H1 (cell line): ENCODE results near the gene ACP6. TPM values are rescaled to one million over a fixed set of nuclear protein-coding genes. Genes with fewer than 3 reads are reported as not detected.

Experiments used
- CTCF ChIA-PET: fragments of 300-600 bp; sonication (Branson Sonifier 250); formaldehyde crosslinking; loops from one replicate; lab custom pipeline; 2021; ENCODE audit not compliant: partially characterized antibody; lab: Charles Lee
- POLR2A ChIA-PET: fragments of 300-600 bp; sonication (Branson Sonifier 250); formaldehyde crosslinking; loops from one replicate; lab custom pipeline; 2021; ENCODE audit warnings: inconsistent platforms; ENCODE audit not compliant: partially characterized antibody; lab: Charles Lee
- DNase-seq, 2 experiments: peaks; one replicate each; pipeline versions ENCODE4 v3.0.0 to v3.0.0-alpha.2; 2010 to 2022; ENCODE audit warnings: low spot score in 2 of 2, low read depth in 1 of 2, mixed read lengths in 1 of 2
- FAIRE-seq: peaks from 2 replicates; lab custom pipeline; 2011; peaks lifted over from hg19 to GRCh38; lab: Jason Lieb, UNC
- H2AFZ ChIP-seq: 2 replicates; pipeline ENCODE4 v1.8.1; 2012; ENCODE audit warnings: low read length, inconsistent platforms
- H2AK5ac ChIP-seq: 2 replicates; pipeline ENCODE4 v1.6.1; 2013; ENCODE audit warnings: low read depth, low read length
- H2BK120ac ChIP-seq: replicated peaks from 2 replicates; pipeline ENCODE3; 2013; ENCODE audit warnings: low read depth, low read length, inconsistent platforms
- H2BK12ac ChIP-seq: 2 replicates; pipeline ENCODE4 v1.6.1; 2013; ENCODE audit warnings: low read depth, low read length
- H2BK15ac ChIP-seq: 2 replicates; pipeline ENCODE4 v1.6.1; 2013; ENCODE audit warnings: low read length
- H2BK20ac ChIP-seq: 2 replicates; pipeline ENCODE4 v1.6.1; 2013; ENCODE audit warnings: low read length
- H2BK5ac ChIP-seq: 2 replicates; pipeline ENCODE4 v1.6.1; 2013; ENCODE audit warnings: low read depth, low read length
- H3K14ac ChIP-seq: 2 replicates; pipeline ENCODE4 v1.6.1; 2013; ENCODE audit warnings: inconsistent platforms; ENCODE audit not compliant: insufficient read length
- H3K18ac ChIP-seq: 2 replicates; pipeline ENCODE4 v1.6.1; 2013; ENCODE audit warnings: low read length; ENCODE audit errors: extremely low read depth
- H3K23ac ChIP-seq: 2 replicates; pipeline ENCODE4 v1.6.1; 2013; ENCODE audit warnings: inconsistent platforms; ENCODE audit not compliant: insufficient read length
- H3K23me2 ChIP-seq: 2 replicates; pipeline ENCODE4 v1.6.1; 2013; ENCODE audit warnings: low read depth, low read length
- H3K27ac ChIP-seq: 2 replicates; pipeline ENCODE4 v1.6.1; 2011; ENCODE audit warnings: low read depth, low read length, inconsistent platforms
- H3K27me3 ChIP-seq, 4 experiments: replicated peaks in 1 of 4; 1 replicate in 1 of 4; 2 replicates in 3 of 4; pipeline versions ENCODE4 v1.6.1 to v1.8.1; 2011 to 2013; ENCODE audit warnings: low read length in 3 of 4, mild to moderate bottlenecking in 3 of 4, inconsistent platforms in 2 of 4, mixed read lengths in 2 of 4, moderate library complexity in 1 of 4; ENCODE audit not compliant: control insufficient read depth in 3 of 4, insufficient read depth in 3 of 4; ENCODE audit errors: extremely low read depth in 1 of 4
- H3K36me3 ChIP-seq, 4 experiments: 2 replicates each; pipeline versions ENCODE4 v1.6.1 to v1.8.1; 2011 to 2013; ENCODE audit warnings: mild to moderate bottlenecking in 4 of 4, low read length in 3 of 4, moderate library complexity in 2 of 4, control low read depth in 1 of 4, inconsistent platforms in 1 of 4; ENCODE audit not compliant: insufficient read depth in 4 of 4, control insufficient read depth in 2 of 4
- H3K4ac ChIP-seq: replicated peaks from 2 replicates; pipeline ENCODE3; 2013; ENCODE audit warnings: low read length, low read depth, mixed read lengths, inconsistent platforms; ENCODE audit not compliant: insufficient read length
- H3K4me1 ChIP-seq, 4 experiments: replicated peaks in 1 of 4; 1 replicate in 1 of 4; 2 replicates in 3 of 4; pipeline versions ENCODE4 v1.6.1 to v1.8.1; 2011 to 2013; ENCODE audit warnings: low read length in 3 of 4, inconsistent platforms in 2 of 4, mixed read lengths in 1 of 4; ENCODE audit not compliant: insufficient read depth in 4 of 4, control insufficient read depth in 3 of 4
- H3K4me2 ChIP-seq, 2 experiments: 2 replicates each; pipeline versions ENCODE4 v1.6.1 to v1.8.1; 2011 to 2013; ENCODE audit warnings: low read depth in 2 of 2, low read length in 2 of 2, control low read depth in 1 of 2, inconsistent platforms in 1 of 2, mild to moderate bottlenecking in 1 of 2; ENCODE audit not compliant: insufficient read depth in 1 of 2
- H3K4me3 ChIP-seq, 4 experiments: fragments of 200-600, 300-600 bp in 1 of 4; sonication (generic), shearing (Covaris generic), sonication (Bioruptor Twin) in 1 of 4; 2 replicates each; pipeline versions ENCODE4 v1.5.1 to v1.8.1; 2011 to 2016; ENCODE audit warnings: low read length in 4 of 4, low read depth in 3 of 4, control low read depth in 2 of 4, inconsistent platforms in 2 of 4, mild to moderate bottlenecking in 2 of 4, mixed read lengths in 1 of 4, moderate library complexity in 1 of 4; ENCODE audit not compliant: insufficient read depth in 2 of 4; ENCODE audit errors: extremely low read depth in 1 of 4
- H3K56ac ChIP-seq: replicated peaks from 2 replicates; pipeline ENCODE3; 2013; ENCODE audit warnings: low read depth, mild to moderate bottlenecking, mixed read lengths, low read length, inconsistent platforms; ENCODE audit not compliant: insufficient read length
- H3K79me1 ChIP-seq: 2 replicates; pipeline ENCODE4 v1.6.1; 2013; ENCODE audit warnings: low read depth, low read length, control low read depth
- H3K79me2 ChIP-seq, 2 experiments: 2 replicates each; pipeline versions ENCODE4 v1.6.1 to v1.8.1; 2012 to 2013; ENCODE audit warnings: low read length in 2 of 2, mild to moderate bottlenecking in 2 of 2, inconsistent platforms in 1 of 2; ENCODE audit not compliant: insufficient read depth in 2 of 2, control insufficient read depth in 1 of 2
- H3K9ac ChIP-seq, 4 experiments: replicated peaks in 1 of 4; 1 replicate in 1 of 4; 2 replicates in 3 of 4; pipeline versions ENCODE4 v1.6.1 to v1.8.1; 2011 to 2013; ENCODE audit warnings: low read depth in 3 of 4, low read length in 3 of 4, control low read depth in 2 of 4, mild to moderate bottlenecking in 2 of 4, moderate library complexity in 2 of 4, inconsistent platforms in 1 of 4; ENCODE audit errors: extremely low read depth in 1 of 4
- H3K9me3 ChIP-seq, 2 experiments: 2 replicates each; pipeline versions ENCODE4 v1.6.1 to v1.8.1; 2012 to 2013; ENCODE audit warnings: mild to moderate bottlenecking in 2 of 2, moderate library complexity in 2 of 2, control low read depth in 1 of 2, inconsistent platforms in 1 of 2, low read depth in 1 of 2, low read length in 1 of 2, mixed read lengths in 1 of 2; ENCODE audit not compliant: insufficient read depth in 2 of 2
- H4K20me1 ChIP-seq, 2 experiments: replicated peaks in 1 of 2; 2 replicates each; pipeline versions ENCODE3 to v1.8.1; 2011 to 2013; ENCODE audit warnings: inconsistent platforms in 2 of 2, low read length in 2 of 2, mild to moderate bottlenecking in 1 of 2; ENCODE audit not compliant: insufficient read depth in 2 of 2, control insufficient read depth in 1 of 2
- H4K5ac ChIP-seq: 2 replicates; pipeline ENCODE4 v1.6.1; 2013; ENCODE audit warnings: low read length, low read depth, mixed read lengths, inconsistent platforms; ENCODE audit not compliant: insufficient read length
- H4K8ac ChIP-seq: 2 replicates; pipeline ENCODE4 v1.8.0; 2013; ENCODE audit warnings: mild to moderate bottlenecking, moderate library complexity, low read length, inconsistent platforms; ENCODE audit not compliant: insufficient read depth; ENCODE audit errors: extremely low read depth
- H4K91ac ChIP-seq: replicated peaks from 2 replicates; pipeline ENCODE3; 2013; ENCODE audit warnings: low read length, mixed read lengths, inconsistent platforms; ENCODE audit not compliant: insufficient read length
- CEBPB ChIP-seq: IDR thresholded peaks from 2 replicates; pipeline ENCODE4 v1.6.1; 2012; ENCODE audit warnings: low read depth, low read length
- NANOG ChIP-seq: IDR thresholded peaks from 2 replicates; pipeline ENCODE4 v1.6.1; 2011; ENCODE audit warnings: low read length, low read depth, mild to moderate bottlenecking, inconsistent platforms; ENCODE audit not compliant: insufficient read depth, poor library complexity, severe bottlenecking
- SIX5 ChIP-seq: IDR thresholded peaks from 2 replicates; pipeline ENCODE4 v1.6.1; 2011; ENCODE audit warnings: mild to moderate bottlenecking, low read depth, low read length
- WGBS, 2 experiments: shearing (Covaris generic) in 1 of 2; methylation state at CpG; one replicate each; pipeline versions ENCODE4 v1.1.6 to v1.1.7; 2013 to 2015; ENCODE audit warnings: low lambda C conversion rate in 2 of 2, mixed read lengths in 2 of 2, inconsistent platforms in 1 of 2, low coverage in 1 of 2, missing lambda C conversion rate in 1 of 2; ENCODE audit not compliant: insufficient replicate concordance in 2 of 2, insufficient coverage in 1 of 2, insufficient read length in 1 of 2; ENCODE audit errors: extremely low coverage in 1 of 2, missing lambda C conversion rate in 1 of 2; 5-methylcytosine and 5-hydroxymethylcytosine counted together
- polyA plus RNA-seq, 7 experiments: library from polyadenylated mRNA; depleted of rRNA in 3 of 7; stranded (reverse) in 5 of 7; unstranded in 2 of 7; fragments of >200 nt in 5 of 7; fragments of 200-250 nt in 2 of 7; gene quantifications; 1 replicate in 5 of 7; 2 replicates in 1 of 7; 4 replicates in 1 of 7; pipeline versions ENCODE4 v1.2.1 to v1.2.3, GENCODE V29; 2011 to 2013; ENCODE audit warnings: missing spikeins in 2 of 7, mixed read lengths in 2 of 7
- total RNA-seq: library from RNA; stranded (reverse); fragmentation: NEBNext Ultra II Directional; extraction: Animal tissue kit (Norgen Biotek cat#: 25700); gene quantifications from 2 replicates; pipeline ENCODE4 v1.2.1, GENCODE V29; 2021

Gene ACP6
- total and polyA plus RNA-seq, 2 of the 8 experiments (the other 6 are each of a cell fraction or from before 2014, with no cell fraction given), result 11.4 to 17.7 TPM

DNA sequence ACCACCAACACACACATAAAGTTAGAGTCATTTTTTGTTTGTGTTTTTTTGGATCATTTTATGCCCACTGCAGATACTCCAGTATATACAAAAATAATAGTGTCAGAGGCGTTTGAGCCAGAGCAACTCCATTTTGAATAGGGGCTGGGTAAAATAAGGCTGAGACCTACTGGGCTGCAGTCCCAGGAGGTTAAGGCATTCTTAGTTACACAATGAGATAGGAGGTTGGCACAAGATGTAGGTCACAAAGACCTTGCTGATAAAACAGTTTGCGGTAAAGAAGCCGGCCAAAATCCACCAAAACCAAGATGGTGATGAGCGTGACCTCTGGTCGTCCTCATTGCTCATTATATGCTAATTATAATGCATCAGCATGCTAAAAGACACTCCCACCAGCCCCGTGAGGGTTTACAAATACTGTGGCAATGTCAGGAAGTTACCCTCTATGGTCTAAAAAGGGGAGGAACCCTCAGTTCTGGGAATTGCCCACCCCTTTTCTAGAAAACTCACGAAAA, 49.4 kb upstream of the ACP6 start:
- no peak overlapping the region for H3K4me3 ChIP-seq
- H3K36me3 ChIP-seq, result no peaks in the 10 kb centered on the region
- H2BK5ac ChIP-seq, result no peak overlapping the region
- peaks cover 0 to 4% (median 0%) of the 10 kb centered on the region in 4 experiments; a peak in 4 of 7 replicates for H3K4me1 ChIP-seq
- H2BK120ac ChIP-seq, result no peak overlapping the region
- no peak overlapping the region for H3K18ac ChIP-seq
- no peak overlapping the region for H3K56ac ChIP-seq
- no peak overlapping the region for H2BK15ac ChIP-seq
- H3K79me1 ChIP-seq, result no peaks in the 10 kb centered on the region
- no peaks in the 10 kb centered on the region for H3K79me2 ChIP-seq
- H3K9ac ChIP-seq, result no peak overlapping the region
- H4K8ac ChIP-seq, result no peak overlapping the region
- H3K4ac ChIP-seq, result no peak overlapping the region
- no peak overlapping the region for H2BK12ac ChIP-seq
- no peak overlapping the region for H3K4me2 ChIP-seq
- 78% methylated on average over 7 of the region's 7 CpGs; no CpG with 5 or more reads in 1 of the 2 experiments for WGBS, 2 experiments
- H3K23ac ChIP-seq, result no peak overlapping the region
- no peak overlapping the region for H2AK5ac ChIP-seq
- H3K14ac ChIP-seq, result no peak overlapping the region
- H4K20me1 ChIP-seq, result no peaks in the 10 kb centered on the region
- no peak overlapping the region for H3K27ac ChIP-seq
- H3K9me3 ChIP-seq, result peaks cover 8 to 11% of the 10 kb centered on the region in 2 experiments; a peak in 2 of 4 replicates
- CTCF ChIA-PET, result interaction anchor here (0.9 to 8.5 kb wide), 2 partner anchors 19 to 171 kb away, joined by 3 to 206 read pairs; no protein-coding TSS in a partner anchor
- no peak for FAIRE-seq
- H4K91ac ChIP-seq, result no peak overlapping the region
- H2AFZ ChIP-seq, result no peak overlapping the region
- H4K5ac ChIP-seq, result no peak overlapping the region
- no peaks in the 10 kb centered on the region; a peak in 1 of 7 replicates for H3K27me3 ChIP-seq
- no peak for DNase-seq
- no peak overlapping the region for H2BK20ac ChIP-seq
- H3K23me2 ChIP-seq, result no peaks in the 10 kb centered on the region
- POLR2A ChIA-PET, result no interaction called here
- TF ChIP-seq CEBPB (no peak), NANOG (no peak), SIX5 (no peak)
